Fibroblast of peridontal ligament (primary cell): ENCODE measurements around the gene WDR20.

ENCODE experiments used
- DNase-seq: peaks from one replicate; pipeline ENCODE4 v3.0.0-alpha.2; 2010; ENCODE audit errors: extremely low read depth

Gene WDR20

DNA sequence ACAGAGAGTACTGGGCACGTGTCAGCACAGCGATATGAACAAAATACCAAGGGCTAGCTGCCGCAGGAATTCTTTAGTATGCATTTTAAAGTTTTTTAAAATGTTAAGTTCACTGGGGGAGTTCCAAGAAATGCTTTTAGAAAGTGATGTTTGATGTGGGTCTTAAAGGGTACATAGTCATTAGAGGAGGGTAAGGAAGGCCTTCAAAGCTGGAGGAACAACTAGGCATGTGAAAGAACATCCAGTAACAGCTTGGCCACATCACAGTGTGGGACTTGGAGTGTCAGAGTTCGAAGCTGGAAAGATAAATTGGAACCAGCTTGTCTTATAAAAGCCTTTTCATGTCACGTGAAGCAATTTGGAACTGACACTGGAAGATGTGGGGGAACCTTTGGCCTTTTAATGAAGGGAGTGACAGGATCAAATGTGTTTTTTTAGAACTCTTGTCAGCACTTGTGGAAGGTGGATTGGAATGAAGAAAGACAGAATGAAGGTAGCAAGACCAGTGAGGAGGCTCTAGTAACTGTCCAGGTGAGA, 57.7 kb downstream of the WDR20 start:
- peak; percentile 20 for DNase-seq

DNA sequence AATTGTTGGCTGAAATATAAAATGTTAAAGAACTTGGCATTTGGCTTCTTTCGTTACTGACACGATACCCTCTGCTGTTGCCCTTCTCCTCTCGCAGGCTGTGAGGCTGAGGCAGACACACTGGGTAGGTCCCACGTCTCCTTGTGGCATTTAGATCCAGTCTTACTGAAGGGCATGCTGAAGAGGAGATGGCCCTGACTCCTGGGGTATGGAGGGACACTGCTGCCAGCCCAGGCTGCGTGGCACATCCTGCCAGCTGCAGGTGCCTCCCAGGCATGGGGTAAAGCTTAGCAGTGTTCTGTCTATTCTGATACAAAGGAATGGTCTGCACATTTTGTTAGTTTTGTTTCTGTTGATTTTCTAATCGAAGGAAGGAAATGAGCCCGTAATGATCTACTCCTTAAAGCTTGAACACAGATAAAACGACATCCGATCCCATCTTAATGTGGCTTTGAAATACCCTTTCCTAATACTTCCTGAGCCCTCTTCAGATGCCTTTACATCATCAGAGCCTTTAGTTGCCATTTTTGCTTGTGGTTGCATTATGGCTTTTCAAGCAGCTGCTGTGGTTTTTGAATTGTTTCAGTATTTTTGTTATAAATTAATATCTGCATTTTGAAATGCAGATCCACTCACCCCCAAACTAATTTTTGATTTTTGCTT, 61.1 kb downstream of the WDR20 start:
- peak; percentile 25 for DNase-seq

DNA sequence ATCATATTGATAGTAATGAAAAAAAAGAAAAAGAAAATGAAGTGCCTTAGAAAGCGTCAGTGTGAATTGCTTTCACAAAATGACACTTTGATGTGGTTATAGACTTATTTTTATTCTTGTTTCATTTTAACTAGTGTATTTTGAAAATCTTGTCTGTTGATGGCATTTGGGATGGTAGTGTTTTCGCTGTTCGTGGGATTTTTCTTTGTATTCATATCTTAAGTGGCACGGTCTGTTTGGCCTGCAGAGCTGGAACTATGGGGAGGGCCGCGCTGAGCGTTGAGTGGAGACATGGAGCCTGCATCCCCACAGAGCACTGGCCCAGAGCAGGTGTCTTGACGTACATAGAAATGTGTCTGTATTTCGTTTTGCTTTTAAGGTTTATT, 61.6 kb downstream of the WDR20 start:
- no peak for DNase-seq

DNA sequence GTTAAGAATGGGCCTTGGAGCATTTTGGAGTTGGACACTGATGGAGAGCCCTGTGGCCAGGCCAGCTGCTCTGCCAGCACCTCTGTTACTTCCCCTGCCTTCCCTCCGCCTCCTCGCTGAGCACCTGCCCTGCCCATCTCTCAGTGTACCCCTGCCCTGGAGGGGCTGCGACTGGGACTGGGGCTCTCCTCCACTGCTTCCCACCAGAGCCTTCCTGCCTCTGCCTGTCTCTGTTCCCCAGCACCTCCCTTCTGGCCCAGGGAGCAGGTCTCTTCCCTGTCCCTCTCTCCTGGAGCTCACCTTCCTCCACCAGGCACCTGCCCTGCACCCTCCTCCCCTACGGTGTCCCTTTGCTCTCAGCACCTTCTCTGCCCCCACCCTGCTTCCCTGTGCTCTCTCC, 62.1 kb downstream of the WDR20 start:
- no peak for DNase-seq

DNA sequence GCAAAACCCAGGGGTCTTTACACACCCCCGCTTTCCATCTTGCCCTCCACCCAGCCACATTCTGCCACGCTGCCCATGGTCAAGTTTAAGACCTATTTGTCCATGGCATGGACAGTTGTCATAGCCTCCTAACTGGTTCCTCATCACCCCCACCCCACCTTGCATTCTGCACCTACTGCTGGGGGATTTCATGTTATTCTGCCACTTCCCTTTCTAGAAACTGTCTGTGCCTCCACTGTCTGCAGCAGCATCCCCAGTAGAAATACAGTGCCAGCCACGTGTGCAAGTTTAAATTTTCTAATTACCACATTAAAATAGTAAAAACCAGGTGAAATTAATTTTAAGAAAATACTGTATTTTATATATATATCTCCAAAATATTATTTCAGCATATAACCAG, 63.2 kb downstream of the WDR20 start:
- no peak for DNase-seq

DNA sequence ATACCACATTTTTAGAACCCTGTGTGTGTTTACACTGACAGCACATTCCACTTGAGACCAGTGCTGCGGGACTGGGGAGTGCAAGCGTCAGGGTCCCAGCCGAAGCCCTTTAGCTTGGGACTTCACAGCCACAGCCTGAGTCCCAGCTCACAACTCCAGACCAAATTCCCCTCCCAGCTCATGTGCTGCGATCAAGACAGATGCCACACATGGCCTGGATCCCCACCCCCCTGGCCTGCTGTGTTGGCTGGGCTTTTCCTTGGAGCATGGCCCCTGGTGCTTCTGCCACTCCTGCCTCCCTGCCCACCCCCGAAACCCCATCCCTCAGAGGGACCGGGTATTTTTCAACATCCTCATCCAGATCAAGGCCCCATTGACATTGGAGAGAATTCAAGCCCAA, 63.7 kb downstream of the WDR20 start:
- no peak for DNase-seq

DNA sequence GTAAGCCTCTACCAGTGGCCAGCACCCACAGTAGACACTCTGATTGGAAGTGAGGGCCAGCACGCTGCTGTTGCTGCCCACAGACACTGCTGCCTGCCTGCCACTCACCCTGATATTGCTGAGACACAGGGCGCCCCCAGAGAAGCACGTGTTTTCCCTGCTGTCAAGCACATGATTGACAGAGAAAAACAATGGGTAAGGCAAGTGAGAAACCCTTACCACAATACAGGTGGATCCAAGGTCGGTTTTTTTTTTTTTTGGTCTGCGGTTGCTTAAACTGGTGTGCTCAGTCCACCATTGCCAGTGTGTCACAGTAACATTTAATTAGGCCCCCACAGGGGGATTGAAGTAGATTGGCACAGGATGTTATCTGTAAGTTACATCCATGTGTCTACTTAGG, 65.9 kb downstream of the WDR20 start:
- DNase-seq = no peak

DNA sequence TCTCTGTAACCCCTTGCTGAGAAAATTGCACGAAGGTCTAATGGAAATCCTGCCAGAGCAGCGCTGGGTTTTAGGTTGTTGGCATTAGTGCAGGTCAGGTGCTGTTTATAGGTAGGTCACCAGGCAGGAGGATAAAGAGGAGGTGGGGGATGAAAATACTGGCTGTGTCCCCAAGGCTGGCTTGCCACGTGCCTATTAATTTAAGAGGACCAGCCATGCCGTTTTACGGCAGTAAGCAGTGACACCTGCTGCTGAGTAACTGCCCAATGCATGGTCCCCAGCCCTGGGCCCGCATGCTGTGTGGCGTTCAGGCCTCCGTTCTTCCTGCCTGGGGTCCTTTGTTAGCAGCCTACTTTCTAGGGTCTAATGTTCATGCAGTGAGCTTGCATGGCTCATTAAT, 67.2 kb downstream of the WDR20 start:
- no peak for DNase-seq

DNA sequence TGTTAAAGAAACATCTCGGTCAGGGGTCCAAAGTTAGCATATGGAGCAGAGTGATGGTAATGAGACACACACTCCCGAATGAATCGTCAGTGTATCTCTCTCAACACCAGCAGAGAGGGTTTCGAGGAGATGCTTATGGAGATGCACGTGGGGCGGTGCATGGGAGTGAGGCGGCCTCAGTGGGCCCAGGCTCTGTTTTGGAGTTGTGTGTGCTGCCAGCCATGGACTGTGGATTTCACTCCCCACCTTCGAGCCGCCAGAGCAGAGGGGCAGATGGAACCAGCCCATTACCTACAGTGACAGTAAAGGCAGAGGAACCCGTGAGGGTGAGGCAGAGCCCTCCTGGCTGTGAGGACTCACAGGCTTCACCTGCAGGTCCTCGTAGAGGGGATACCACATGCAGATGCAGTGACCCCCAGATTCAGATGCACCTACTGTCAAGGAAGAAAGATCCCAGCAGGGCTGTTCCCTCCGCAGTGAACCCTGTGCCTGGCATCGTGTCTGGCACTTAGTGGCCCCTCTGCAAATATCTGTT, 68.2 kb downstream of the WDR20 start:
- DNase-seq = no peak

DNA sequence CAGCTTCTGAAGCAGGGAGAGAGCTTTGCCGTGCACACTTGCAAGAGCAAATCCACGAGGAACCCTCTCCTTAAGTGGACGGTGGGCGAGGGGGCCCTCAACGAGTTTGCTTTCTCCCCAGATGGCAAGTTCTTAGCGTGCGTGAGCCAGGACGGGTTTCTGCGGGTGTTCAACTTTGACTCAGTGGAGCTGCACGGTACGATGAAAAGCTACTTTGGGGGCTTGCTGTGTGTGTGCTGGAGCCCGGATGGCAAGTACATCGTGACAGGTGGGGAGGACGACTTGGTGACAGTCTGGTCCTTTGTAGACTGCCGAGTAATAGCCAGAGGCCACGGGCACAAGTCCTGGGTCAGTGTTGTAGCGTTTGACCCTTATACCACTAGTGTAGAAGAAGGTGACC, 69.0 kb downstream of the WDR20 start:
- no peak for DNase-seq

DNA sequence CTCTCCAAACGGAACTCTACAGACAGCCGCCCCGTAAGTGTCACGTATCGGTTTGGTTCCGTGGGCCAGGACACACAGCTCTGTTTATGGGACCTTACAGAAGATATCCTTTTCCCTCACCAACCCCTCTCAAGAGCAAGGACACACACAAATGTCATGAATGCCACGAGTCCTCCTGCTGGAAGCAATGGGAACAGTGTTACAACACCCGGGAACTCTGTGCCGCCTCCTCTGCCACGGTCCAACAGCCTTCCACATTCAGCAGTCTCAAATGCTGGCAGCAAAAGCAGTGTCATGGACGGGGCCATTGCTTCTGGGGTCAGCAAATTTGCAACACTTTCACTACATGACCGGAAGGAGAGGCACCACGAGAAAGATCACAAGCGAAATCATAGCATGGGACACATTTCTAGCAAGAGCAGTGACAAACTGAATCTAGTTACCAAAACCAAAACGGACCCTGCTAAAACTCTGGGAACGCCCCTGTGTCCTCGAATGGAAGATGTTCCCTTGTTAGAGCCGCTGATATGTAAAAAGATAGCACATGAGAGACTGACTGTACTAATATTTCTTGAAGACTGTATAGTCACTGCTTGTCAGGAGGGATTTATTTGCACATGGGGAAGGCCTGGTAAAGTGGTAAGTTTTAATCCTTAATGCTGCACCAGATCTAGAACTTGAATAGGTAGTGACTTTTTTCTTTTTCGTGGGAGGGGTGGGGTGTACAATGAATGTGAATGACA, 69.7 kb downstream of the WDR20 start:
- peak; percentile 30 for DNase-seq

DNA sequence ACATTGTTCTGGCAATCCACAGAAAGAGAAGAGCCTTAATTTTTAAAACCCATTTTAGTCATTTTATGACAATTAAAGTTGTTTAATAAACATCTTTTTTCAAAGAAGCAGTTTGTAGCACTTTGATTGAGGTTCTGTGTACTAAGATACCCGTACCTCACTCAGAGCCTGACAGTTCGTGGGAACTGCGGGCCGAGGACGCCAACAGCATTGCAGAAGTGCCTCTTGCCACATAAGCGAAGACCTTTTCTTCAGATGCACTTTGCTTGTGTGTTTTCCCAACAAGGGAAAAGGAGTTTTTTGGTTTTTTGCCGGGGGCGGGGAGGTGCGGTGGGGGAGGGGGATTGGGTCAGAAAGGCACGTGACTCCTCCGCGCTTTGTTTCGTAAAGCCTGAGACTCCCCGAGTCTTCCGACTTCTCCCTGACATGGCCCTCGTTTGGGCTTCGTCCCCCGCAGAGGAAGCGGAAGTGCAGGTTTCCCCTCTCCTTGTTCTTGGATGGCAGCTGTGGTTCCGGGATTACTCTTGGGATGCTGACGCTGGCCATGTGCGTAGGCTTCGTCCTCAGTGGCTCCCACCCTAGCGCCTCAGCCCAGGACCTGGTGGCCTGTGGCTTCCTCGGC, 70.8 kb downstream of the WDR20 start:
- no peak for DNase-seq

DNA sequence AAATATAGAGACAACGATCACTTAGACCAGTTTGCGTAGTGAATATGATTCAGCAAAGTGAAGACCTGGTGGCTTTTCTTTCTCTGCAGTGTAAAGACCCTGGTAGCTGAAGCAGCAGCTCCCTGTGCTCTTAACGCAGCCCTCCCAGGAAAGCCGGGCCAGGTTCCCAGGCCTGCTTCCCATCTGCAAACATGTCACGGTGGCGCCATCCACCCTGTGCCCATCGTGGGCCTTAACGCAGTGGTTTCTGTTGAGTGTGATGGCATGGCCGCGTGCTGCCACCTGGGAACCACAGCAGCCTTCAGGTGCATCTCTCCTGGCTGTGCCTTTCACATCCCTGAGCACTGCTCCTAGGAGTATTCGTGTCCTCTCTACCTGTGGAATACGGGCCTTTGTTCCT, 71.5 kb downstream of the WDR20 start:
- no peak for DNase-seq

DNA sequence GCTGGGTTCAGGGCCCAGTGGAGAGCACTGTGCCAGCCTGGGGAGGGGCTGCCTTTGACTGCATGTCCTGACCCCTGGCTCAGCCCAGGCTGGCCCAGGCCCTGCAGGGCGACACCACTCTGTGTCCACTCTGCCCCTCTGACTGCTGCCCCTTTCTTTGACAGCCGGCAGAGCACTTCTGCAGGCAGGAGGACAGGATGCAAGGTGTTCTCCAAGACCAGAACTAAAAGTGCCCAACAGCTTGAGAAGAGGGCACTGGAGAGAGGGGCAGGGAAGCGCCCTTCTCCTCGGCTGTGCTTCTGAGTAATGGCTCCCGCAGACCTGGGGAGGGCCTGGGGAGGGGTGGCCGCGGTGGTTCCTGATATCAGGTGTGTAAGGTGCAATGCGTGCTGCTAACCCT, 72.7 kb downstream of the WDR20 start:
- no peak for DNase-seq

DNA sequence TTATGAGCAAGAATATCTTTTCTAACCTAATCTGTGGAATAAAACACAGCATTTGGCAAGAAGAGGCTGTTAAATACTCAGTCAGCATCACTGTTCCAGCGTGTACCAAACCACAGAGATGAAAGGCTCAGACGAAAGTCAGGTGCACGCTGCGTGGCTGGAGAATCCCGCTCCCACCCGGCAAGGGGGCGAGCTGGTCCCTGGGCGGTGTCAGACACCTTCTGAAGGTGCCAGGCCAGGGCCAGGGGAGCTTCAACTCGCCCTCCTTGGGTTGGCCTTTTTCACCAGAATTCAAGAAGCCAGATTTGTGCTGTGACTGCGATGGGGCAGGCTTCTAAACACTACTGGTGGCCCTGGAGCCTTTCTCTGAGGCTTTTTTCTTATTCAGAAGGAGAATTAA, 73.1 kb downstream of the WDR20 start:
- no peak for DNase-seq

DNA sequence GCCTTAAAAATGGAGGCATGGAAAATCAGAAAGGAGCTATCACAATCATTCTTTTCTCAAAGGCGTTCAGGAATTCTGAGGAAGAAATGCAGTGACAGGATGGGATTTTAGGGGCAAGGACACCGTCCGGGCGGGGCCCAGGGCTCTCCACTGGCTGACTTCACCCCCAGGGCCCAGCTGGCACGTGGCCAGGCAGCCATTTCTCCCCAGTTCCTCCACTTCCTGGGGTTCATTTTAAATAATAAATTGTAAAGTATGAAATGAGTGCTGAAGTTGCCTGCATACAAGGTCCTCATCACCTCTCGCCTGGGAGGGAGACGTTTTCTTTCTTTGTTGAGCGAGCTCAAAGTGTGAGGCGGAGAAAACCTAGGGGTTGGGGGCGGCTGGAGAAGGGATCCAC, 73.8 kb downstream of the WDR20 start:
- no peak for DNase-seq

DNA sequence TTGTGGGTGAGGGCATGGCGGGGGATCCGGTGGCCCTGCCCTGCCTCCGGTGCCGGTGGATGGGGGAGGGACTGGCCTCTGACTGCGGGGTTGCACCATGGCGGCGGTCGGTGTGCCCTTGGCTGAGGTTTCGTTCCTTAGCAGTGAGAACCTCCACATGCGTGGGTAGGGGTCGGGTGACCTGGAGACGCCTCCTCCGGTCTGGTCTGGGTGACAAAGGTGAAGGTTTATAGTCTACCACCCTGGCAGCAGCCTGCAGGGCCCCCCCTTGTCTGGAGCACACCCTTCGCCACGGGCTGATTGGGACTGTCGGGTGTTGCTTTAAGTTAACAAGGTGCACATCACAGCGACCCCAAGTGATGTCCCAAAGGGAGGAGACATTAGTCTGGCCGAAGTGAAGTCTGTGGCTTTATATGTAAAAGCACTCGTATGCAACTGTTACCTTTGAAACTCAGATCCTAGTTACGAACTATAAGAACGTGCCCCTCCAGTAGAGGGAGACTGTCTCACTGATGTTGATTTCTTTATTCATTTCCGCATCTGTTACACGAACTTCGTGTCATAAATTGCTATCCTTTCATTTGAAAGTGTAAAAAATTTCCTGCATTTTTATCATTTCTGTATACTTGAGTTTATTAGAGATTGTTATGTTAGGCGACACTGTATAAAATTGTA, 74.4 kb downstream of the WDR20 start:
- DNase-seq = no peak

DNA sequence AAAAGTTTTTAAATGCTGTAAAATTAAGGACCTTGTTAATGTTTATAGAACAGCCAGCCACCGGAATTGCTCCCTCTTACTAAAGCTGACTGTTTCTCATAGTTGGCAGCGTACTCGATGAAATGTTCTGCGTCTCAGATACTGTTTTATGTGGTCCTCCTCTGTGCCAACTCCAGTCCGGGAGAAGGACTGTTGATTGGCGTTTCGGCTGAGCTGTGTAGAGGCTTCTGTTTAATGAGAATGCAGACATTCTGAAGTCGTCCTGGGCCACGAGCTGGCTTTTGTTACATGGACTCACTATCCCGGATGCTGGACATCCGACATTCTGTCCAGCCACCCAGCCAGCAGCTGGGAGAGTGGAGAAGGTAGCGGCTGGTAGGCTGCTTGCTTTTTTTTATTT, 75.4 kb downstream of the WDR20 start:
- DNase-seq = peak; percentile 94

DNA sequence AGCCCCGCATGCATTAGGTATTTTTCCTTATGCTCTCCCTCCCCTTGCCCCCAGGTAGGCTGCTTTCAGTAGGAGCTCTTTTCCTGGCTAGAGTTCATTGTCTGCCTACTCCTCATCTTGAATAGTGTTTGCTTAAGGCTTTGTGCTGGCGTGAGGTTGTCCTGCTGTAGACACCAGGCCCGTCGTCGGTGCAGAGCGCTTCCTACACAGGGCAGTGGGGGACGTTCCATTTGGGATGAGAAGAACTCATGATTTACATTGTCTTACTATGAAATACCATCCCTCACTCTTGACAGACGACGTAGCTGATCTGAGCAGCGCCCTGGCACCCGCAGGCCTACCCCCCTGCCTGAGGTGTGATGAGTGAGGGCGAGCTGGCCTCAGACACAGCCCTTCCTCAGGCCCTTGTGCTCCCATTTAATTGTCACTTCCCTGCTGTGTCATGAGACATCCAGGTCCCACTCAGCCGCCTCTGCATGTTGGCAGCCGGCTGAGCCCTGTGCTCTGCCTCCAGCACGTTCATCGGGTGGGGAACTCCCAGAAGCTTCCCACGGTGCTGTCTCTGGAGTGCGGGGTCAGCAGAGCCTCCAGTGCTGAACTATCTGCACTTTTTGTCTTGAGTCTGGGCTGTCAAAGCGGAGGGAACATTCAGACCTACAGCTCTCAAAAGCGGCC, 76.0 kb downstream of the WDR20 start:
- DNase-seq = no peak

DNA sequence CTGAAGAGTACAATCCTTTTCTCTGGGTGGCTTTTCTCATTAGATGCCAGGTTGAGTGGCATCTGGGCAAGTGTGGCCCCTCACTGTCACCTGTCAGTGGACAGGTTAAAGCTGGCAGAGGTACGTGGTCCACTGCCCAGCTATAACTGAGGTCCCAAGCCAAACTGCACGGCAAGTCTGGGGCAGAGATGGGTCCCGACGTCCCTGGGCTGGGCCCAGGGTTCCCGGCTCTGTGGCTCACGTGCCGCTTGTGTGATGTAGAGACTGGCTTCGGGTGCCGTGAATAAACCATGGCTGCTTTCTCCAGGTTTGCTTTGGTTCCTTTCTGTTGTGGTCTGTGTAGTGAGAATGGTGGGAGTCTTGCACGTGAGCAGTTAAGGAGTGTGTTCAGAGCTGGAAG, 77.7 kb downstream of the WDR20 start:
- no peak for DNase-seq

DNA sequence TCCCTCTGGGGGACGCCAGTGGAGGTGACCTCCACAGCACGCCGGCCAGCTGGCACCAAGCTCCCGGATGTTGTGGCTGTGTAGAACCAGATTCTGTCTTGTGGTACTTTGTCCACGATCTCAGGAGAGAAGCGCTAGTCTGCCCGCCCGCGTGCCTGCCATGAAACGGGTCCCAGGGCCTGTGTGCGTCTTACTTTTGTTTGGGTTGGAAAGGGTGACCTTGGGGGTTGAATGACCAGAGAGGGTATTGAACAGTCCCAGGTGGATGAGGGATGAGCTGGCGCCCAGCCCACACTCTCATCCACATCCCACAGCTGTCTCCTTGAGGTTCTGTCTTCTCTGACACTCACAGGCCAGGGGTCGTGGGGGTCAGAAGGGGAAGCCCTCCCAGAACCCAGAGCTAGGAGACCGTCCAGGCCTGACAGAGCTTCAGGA, 78.3 kb downstream of the WDR20 start:
- DNase-seq = no peak

DNA sequence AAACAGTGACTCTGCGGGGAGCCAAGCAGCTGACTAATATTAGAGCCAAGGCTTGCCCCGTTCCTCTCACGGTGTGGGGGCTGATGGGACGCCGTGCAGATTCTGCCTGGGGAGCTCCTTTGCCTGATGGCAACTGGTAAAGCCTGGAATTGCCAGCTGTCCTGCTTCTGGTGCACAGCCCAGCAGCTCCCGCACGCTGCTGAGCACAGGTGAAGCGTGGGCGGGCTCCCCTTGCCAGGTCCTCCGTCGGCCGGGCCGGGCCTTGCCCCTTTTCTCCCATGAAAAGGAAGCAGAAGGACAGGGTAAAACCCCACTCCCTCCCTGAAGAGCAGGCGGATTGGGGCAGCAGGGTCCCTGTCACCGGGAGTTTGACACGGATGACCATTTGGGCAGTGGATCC, 79.0 kb downstream of the WDR20 start:
- no peak for DNase-seq
